H9 (cell line): Measurements from ENCODE around the gene FGA. TPM values are rescaled to one million over a fixed set of nuclear protein-coding genes. Genes with fewer than 3 reads are reported as not detected.

Source experiments
- DNase-seq: peaks from one replicate; pipeline ENCODE4 v3.0.0-alpha.2; 2017
- H2AFZ ChIP-seq: one replicate; pipeline ENCODE4 v1.6.1; 2013; ENCODE audit warnings: mild to moderate bottlenecking, low read length, control low read depth, moderate library complexity
- H2AK5ac ChIP-seq: 2 replicates; pipeline ENCODE4 v1.6.1; 2013; ENCODE audit warnings: low read length, control low read depth, mixed read lengths; ENCODE audit not compliant: insufficient read length
- H2BK120ac ChIP-seq: one replicate; pipeline ENCODE4 v1.6.1; 2013; ENCODE audit warnings: low read depth, mild to moderate bottlenecking, low read length, control low read depth, inconsistent platforms; ENCODE audit not compliant: poor library complexity, severe bottlenecking
- H2BK12ac ChIP-seq: 2 replicates; pipeline ENCODE4 v1.6.1; 2013; ENCODE audit warnings: low read length, control low read depth, mixed read lengths, low read depth; ENCODE audit not compliant: insufficient read length
- H2BK15ac ChIP-seq: 2 replicates; pipeline ENCODE4 v1.6.1; 2013; ENCODE audit warnings: low read depth, low read length, control low read depth
- H2BK20ac ChIP-seq: one replicate; pipeline ENCODE4 v1.6.1; 2013; ENCODE audit warnings: low read depth, mild to moderate bottlenecking, low read length, control low read depth, inconsistent platforms; ENCODE audit not compliant: poor library complexity, severe bottlenecking
- H2BK5ac ChIP-seq: 2 replicates; pipeline ENCODE4 v1.6.1; 2013; ENCODE audit warnings: low read length, control low read depth, mixed read lengths; ENCODE audit not compliant: insufficient read length
- H3K14ac ChIP-seq: 2 replicates; pipeline ENCODE4 v1.6.1; 2013; ENCODE audit warnings: low read length, control low read depth; ENCODE audit not compliant: insufficient read depth
- H3K18ac ChIP-seq: 2 replicates; pipeline ENCODE4 v1.6.1; 2013; ENCODE audit warnings: low read depth, mild to moderate bottlenecking, mixed read lengths, low read length, control low read depth; ENCODE audit not compliant: insufficient read length
- H3K23ac ChIP-seq: 2 replicates; pipeline ENCODE4 v1.6.1; 2013; ENCODE audit warnings: low read length, control low read depth, mixed read lengths, low read depth; ENCODE audit not compliant: insufficient read length
- H3K23me2 ChIP-seq: 2 replicates; pipeline ENCODE4 v1.6.1; 2013; ENCODE audit warnings: low read depth, mild to moderate bottlenecking, mixed read lengths, low read length, control low read depth; ENCODE audit not compliant: insufficient read length, poor library complexity, severe bottlenecking
- H3K27ac ChIP-seq: 2 replicates; pipeline ENCODE4 v1.5.1; 2013; ENCODE audit warnings: low read length, control low read depth, mixed read lengths, low read depth; ENCODE audit not compliant: insufficient read length
- H3K27me3 ChIP-seq: 2 replicates; pipeline ENCODE4 v1.6.1; 2013; ENCODE audit warnings: low read length, control low read depth, inconsistent platforms; ENCODE audit not compliant: insufficient read depth
- H3K4ac ChIP-seq: 2 replicates; pipeline ENCODE4 v1.6.1; 2013; ENCODE audit warnings: low read depth, mild to moderate bottlenecking, control low read depth, inconsistent platforms, low read length, moderate library complexity
- H3K4me1 ChIP-seq: 2 replicates; pipeline ENCODE4 v1.6.1; 2013; ENCODE audit warnings: low read length, control low read depth, inconsistent platforms; ENCODE audit not compliant: insufficient read depth
- H3K4me2 ChIP-seq: 2 replicates; pipeline ENCODE4 v1.6.1; 2013; ENCODE audit warnings: low read length, control low read depth, mixed read lengths; ENCODE audit not compliant: insufficient read length, insufficient read depth
- H3K56ac ChIP-seq: 2 replicates; pipeline ENCODE4 v1.6.1; 2013; ENCODE audit warnings: low read depth, mild to moderate bottlenecking, mixed read lengths, low read length, control low read depth; ENCODE audit not compliant: insufficient read length
- H3K79me1 ChIP-seq: 2 replicates; pipeline ENCODE4 v1.6.1; 2013; ENCODE audit warnings: low read depth, mild to moderate bottlenecking, moderate library complexity, low read length, control low read depth, inconsistent platforms; ENCODE audit not compliant: insufficient read depth, poor library complexity, severe bottlenecking
- H3K79me2 ChIP-seq: 2 replicates; pipeline ENCODE4 v1.6.1; 2013; ENCODE audit warnings: low read length, control low read depth, inconsistent platforms; ENCODE audit not compliant: insufficient read depth
- H3K9ac ChIP-seq: 2 replicates; pipeline ENCODE4 v1.6.1; 2013; ENCODE audit warnings: low read length, control low read depth, mixed read lengths; ENCODE audit not compliant: insufficient read length; ENCODE audit errors: extremely low read depth
- H3K9me3 ChIP-seq: one replicate; pipeline ENCODE4 v1.6.1; 2013; ENCODE audit warnings: low read depth, low read length, inconsistent platforms; ENCODE audit not compliant: control insufficient read depth
- H3T11ph ChIP-seq: one replicate; pipeline ENCODE4 v1.6.1; 2013; ENCODE audit warnings: mild to moderate bottlenecking, low read length, control low read depth, inconsistent platforms
- H4K20me1 ChIP-seq: one replicate; pipeline ENCODE4 v1.6.1; 2013; ENCODE audit not compliant: control insufficient read depth, insufficient read length, insufficient read depth
- H4K5ac ChIP-seq: 2 replicates; pipeline ENCODE4 v1.6.1; 2013; ENCODE audit warnings: low read depth, mild to moderate bottlenecking, mixed read lengths, low read length, control low read depth; ENCODE audit not compliant: insufficient read length
- H4K8ac ChIP-seq: replicated peaks from 2 replicates; pipeline ENCODE4 v1.6.1; 2013; ENCODE audit warnings: low read length, control low read depth, mixed read lengths, low read depth; ENCODE audit not compliant: insufficient read length
- H4K91ac ChIP-seq: 2 replicates; pipeline ENCODE4 v1.6.1; 2013; ENCODE audit warnings: low read depth, mild to moderate bottlenecking, moderate library complexity, mixed read lengths, low read length, control low read depth; ENCODE audit not compliant: insufficient read length
- H3K27ac Mint-ChIP-seq, 3 experiments: 2 replicates in 2 of 3; 3 replicates in 1 of 3; pipeline ENCODE4 v1.8.0; 2020 to 2021; ENCODE audit warnings: mixed read lengths in 3 of 3, mild to moderate bottlenecking in 1 of 3, moderate library complexity in 1 of 3
- H3K27me3 Mint-ChIP-seq: 2 replicates; pipeline ENCODE4 v1.8.0; 2021; ENCODE audit warnings: low read depth, mild to moderate bottlenecking, moderate library complexity, mixed read lengths
- H3K36me3 Mint-ChIP-seq, 3 experiments: 2 replicates in 2 of 3; 3 replicates in 1 of 3; pipeline ENCODE4 v1.8.0; 2020 to 2021; ENCODE audit warnings: low read depth in 3 of 3, mixed read lengths in 3 of 3; ENCODE audit not compliant: insufficient read depth in 1 of 3
- H3K4me1 Mint-ChIP-seq, 2 experiments: 2 replicates each; pipeline ENCODE4 v1.8.0; 2020; ENCODE audit warnings: mixed read lengths in 2 of 2
- H3K4me3 Mint-ChIP-seq, 2 experiments: 2 replicates in 1 of 2; 3 replicates in 1 of 2; pipeline ENCODE4 v1.8.0; 2020 to 2021; ENCODE audit warnings: mild to moderate bottlenecking in 2 of 2, mixed read lengths in 2 of 2, moderate library complexity in 1 of 2
- H3K9me3 Mint-ChIP-seq, 2 experiments: 2 replicates in 1 of 2; 3 replicates in 1 of 2; pipeline ENCODE4 v1.8.0; 2020; ENCODE audit warnings: mild to moderate bottlenecking in 2 of 2, mixed read lengths in 2 of 2, moderate library complexity in 1 of 2
- WGBS: extraction: QIAGEN DNeasy Blood & Tissue Kit; methylation state at CpG from one replicate; pipeline ENCODE4 v1.1.7; 2013; ENCODE audit warnings: missing lambda C conversion rate, low lambda C conversion rate, mixed read lengths; ENCODE audit not compliant: insufficient read length; ENCODE audit errors: extremely low coverage; 5-methylcytosine and 5-hydroxymethylcytosine counted together
- total RNA-seq: library from RNA; stranded (reverse); gene quantifications from 2 replicates; pipeline ENCODE4 v1.2.1, GENCODE V29; 2021
- TF ChIP-seq, protein P1 (sequence below): fragments of 200-600 bp; sonication (generic); conservative IDR thresholded peaks from 3 replicates; pipeline ENCODE4 v1.8.0; 2021; ENCODE audit warnings: antibody characterized with exemption, mild to moderate bottlenecking

FGA gene
- total RNA-seq, 1 experiment from 2014 or later = not detected

DNA sequence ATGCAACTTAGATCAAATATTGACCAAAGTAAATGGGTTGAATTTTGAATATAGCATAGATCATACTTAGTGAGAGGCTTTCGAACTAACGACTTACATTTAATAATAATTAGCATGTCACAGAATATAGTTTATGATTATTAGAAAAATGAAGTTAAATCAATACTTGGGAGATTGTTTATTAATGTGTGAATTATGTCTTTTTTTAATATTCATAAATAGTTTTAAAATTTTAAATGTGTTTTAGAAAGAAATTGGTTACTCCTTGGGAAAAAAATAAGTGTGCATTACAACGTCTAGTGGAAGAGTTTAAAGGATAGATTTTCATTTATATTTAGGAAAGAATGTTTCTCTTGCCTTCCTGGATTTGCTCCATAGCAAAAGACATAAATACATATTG is 7.3 kb downstream of the FGA start:
- Mint-ChIP-seq H3K4me1 (no peaks in the 10 kb centered on the region), H3K27ac (no peak overlapping the region), H3K4me3 (no peak overlapping the region), H3K27me3 (no peaks in the 10 kb centered on the region), H3K9me3 (no peaks in the 10 kb centered on the region), H3K36me3 (no peaks in the 10 kb centered on the region)
- no peak overlapping the region for H2BK12ac ChIP-seq
- no peak overlapping the region for H3K9ac ChIP-seq
- no peak overlapping the region for H2BK120ac ChIP-seq
- H3K4me2 ChIP-seq = no peak overlapping the region
- no peak overlapping the region for H3K23ac ChIP-seq
- H3K27ac ChIP-seq = no peak overlapping the region
- H3K4me1 ChIP-seq = no peaks in the 10 kb centered on the region
- H2BK5ac ChIP-seq = no peak overlapping the region
- no peak overlapping the region for H3K56ac ChIP-seq
- H3K4ac ChIP-seq = no peak overlapping the region
- H3K27me3 ChIP-seq = no peaks in the 10 kb centered on the region
- H2AFZ ChIP-seq = no peak overlapping the region
- H3K9me3 ChIP-seq = no peaks in the 10 kb centered on the region
- no peaks in the 10 kb centered on the region for H4K20me1 ChIP-seq
- H4K8ac ChIP-seq = no peak overlapping the region
- H3K79me1 ChIP-seq = no peaks in the 10 kb centered on the region
- H4K5ac ChIP-seq = no peak overlapping the region
- H3K18ac ChIP-seq = no peak overlapping the region
- no peak overlapping the region for H2BK15ac ChIP-seq
- no peak overlapping the region for H4K91ac ChIP-seq
- H3K23me2 ChIP-seq = no peaks in the 10 kb centered on the region
- no peak overlapping the region for H3K14ac ChIP-seq
- TF ChIP-seq, protein P1, sequence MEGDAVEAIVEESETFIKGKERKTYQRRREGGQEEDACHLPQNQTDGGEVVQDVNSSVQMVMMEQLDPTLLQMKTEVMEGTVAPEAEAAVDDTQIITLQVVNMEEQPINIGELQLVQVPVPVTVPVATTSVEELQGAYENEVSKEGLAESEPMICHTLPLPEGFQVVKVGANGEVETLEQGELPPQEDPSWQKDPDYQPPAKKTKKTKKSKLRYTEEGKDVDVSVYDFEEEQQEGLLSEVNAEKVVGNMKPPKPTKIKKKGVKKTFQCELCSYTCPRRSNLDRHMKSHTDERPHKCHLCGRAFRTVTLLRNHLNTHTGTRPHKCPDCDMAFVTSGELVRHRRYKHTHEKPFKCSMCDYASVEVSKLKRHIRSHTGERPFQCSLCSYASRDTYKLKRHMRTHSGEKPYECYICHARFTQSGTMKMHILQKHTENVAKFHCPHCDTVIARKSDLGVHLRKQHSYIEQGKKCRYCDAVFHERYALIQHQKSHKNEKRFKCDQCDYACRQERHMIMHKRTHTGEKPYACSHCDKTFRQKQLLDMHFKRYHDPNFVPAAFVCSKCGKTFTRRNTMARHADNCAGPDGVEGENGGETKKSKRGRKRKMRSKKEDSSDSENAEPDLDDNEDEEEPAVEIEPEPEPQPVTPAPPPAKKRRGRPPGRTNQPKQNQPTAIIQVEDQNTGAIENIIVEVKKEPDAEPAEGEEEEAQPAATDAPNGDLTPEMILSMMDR = no peak
- DNase-seq = no peak
- H2BK20ac ChIP-seq = no peak overlapping the region
- no peaks in the 10 kb centered on the region for H3K79me2 ChIP-seq
- WGBS = no CpG with 5 or more reads among the region's 3 CpGs
- H2AK5ac ChIP-seq = no peak overlapping the region
- no peak overlapping the region for H3T11ph ChIP-seq
